Hepatocyte (in vitro differentiated cells): Measurements from ENCODE around the gene OGDHL.

Experiments used
- CTCF ChIP-seq: fragments of 200-600 bp; sonication (generic); IDR thresholded peaks from 2 replicates; pipeline ENCODE4 v1.5.1; 2016; ENCODE audit warnings: antibody characterized with exemption, mild to moderate bottlenecking; ENCODE audit not compliant: poor library complexity
- EZH2 ChIP-seq: fragments of 200-600 bp; sonication (generic); IDR thresholded peaks from 2 replicates; pipeline ENCODE4 v1.6.1; 2016; ENCODE audit warnings: antibody characterized with exemption, mild to moderate bottlenecking, borderline replicate concordance
- EZH2phosphoT487 ChIP-seq: fragments of 200-600 bp; sonication (generic); IDR thresholded peaks from one replicate; pipeline ENCODE4 v1.6.1; 2018; ENCODE audit warnings: antibody characterized with exemption, mild to moderate bottlenecking, low read depth, moderate library complexity; ENCODE audit not compliant: unreplicated experiment, severe bottlenecking

GRCh38 chr10:49781247-49781646 is 19.1 kb upstream of the OGDHL start:
- no peak for TF ChIP-seq CTCF
- TF ChIP-seq EZH2: no peak
- TF ChIP-seq EZH2phosphoT487: no peak
